Measurements from ENCODE around the gene LHFPL3. TPM values are rescaled to one million over a fixed set of nuclear protein-coding genes. Genes with fewer than 3 reads are reported as not detected.
A peak's percentile ranks its signal among the peaks of the same experiment; 100 is the strongest.

LHFPL3 gene
- total and polyA plus RNA-seq, 9 of the 15 experiments (the other 6 are each of a cell fraction or from before 2014, with no cell fraction given), result 0.21 to 0.52 TPM; not detected in 7

DNA sequence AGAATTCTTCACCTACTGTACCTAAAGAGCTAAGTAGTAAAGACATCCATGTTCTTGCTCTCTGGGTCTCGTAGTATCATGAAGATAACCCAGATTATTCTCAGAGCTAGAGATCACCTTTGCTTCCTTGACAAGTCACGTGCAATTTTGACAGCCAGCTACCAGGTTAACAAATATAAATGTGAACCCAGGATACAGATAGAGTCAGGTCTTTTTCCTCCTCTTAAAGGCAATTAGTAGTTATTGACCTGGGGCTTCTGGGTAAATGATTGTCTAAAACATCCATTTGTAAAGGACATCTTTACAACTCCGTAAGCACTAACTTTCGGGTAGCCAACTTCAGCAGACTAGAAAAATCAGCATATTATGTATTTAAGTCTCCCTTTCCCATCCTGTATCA is 28.8 kb downstream of the LHFPL3 start:
- H3K27me3 ChIP-seq (ENCODE audit: control insufficient read depth in 2 of 2, insufficient read depth in 2 of 2, low read length in 2 of 2), result peaks cover 3 to 5% of the 10 kb centered on the region in 2 experiments; a peak in 1 of 5 replicates
- no peak for DNase-seq (ENCODE audit: extremely low read depth in 1 of 4, low spot score in 3 of 4)
- no peak for FAIRE-seq
- H2AFZ ChIP-seq (ENCODE audit: low read depth, low read length), result no peak overlapping the region
- H3K36me3 ChIP-seq (ENCODE audit: control insufficient read depth, insufficient read depth, low read length), result no peaks in the 10 kb centered on the region
- H4K20me1 ChIP-seq (replicated peaks; ENCODE audit: control insufficient read depth, insufficient read depth, low read length), result no peaks in the 10 kb centered on the region
- 0% methylated on average over 4 of the region's 4 CpGs for WGBS (ENCODE audit: insufficient coverage, low coverage, missing lambda C conversion rate)
- ATAC-seq, result no peak
- H3K4me1 ChIP-seq (replicated peaks in 1 of 2; ENCODE audit: control insufficient read depth in 2 of 2, insufficient read depth in 2 of 2, low read length in 2 of 2), result no peaks in the 10 kb centered on the region
- no peaks in the 10 kb centered on the region for H3K9me3 ChIP-seq (replicated peaks; ENCODE audit: control insufficient read depth, insufficient read depth, low read depth, low read length)
- ChIA-PET CTCF (ENCODE audit: low intra/inter-chr PET ratio) (no interaction called here), POLR2A (no interaction called here)
- H3K4me3 ChIP-seq, result no peak overlapping the region
- no peak for TF ChIP-seq CBFA2T3 (IDR thresholded peaks at IDR 0.05)
- TF ChIP-seq, protein P1, sequence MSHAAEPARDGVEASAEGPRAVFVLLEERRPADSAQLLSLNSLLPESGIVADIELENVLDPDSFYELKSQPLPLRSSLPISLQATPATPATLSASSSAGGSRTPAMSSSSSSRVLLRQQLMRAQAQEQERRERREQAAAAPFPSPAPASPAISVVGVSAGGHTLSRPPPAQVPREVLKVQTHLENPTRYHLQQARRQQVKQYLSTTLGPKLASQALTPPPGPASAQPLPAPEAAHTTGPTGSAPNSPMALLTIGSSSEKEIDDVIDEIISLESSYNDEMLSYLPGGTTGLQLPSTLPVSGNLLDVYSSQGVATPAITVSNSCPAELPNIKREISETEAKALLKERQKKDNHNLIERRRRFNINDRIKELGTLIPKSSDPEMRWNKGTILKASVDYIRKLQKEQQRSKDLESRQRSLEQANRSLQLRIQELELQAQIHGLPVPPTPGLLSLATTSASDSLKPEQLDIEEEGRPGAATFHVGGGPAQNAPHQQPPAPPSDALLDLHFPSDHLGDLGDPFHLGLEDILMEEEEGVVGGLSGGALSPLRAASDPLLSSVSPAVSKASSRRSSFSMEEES (CRISPR knock-in tag; IDR thresholded peaks at IDR 0.05), result peak; percentile 45
- no peak for TF ChIP-seq SOX6 (IDR thresholded peaks at IDR 0.05)
- no peak for TF ChIP-seq ZNF347 (CRISPR knock-in tag; IDR thresholded peaks at IDR 0.05; ENCODE audit: low read depth)
- TF ChIP-seq ZNF324 (CRISPR knock-in tag; IDR thresholded peaks at IDR 0.05), result no peak
- intact Hi-C loops (cut with micrococcal nuclease) (no loop called here), in situ Hi-C loops (cut with MboI) (no loop called here)
- BruUV-seq (replicated peaks), result no TSS peak
- H3K9ac ChIP-seq (ENCODE audit: insufficient read depth in 1 of 2, low read depth in 2 of 2, low read length in 2 of 2), result no peak overlapping the region
- H3K79me2 ChIP-seq (ENCODE audit: control insufficient read depth, insufficient read depth, low read length), result no peaks in the 10 kb centered on the region
- H3K9me1 ChIP-seq (ENCODE audit: control insufficient read depth, insufficient read depth, low read length), result no peaks in the 10 kb centered on the region
- H3K27ac ChIP-seq (ENCODE audit: extremely low read depth, low read depth, low read length), result no peak overlapping the region
- no peak overlapping the region for H3K4me2 ChIP-seq (ENCODE audit: insufficient read depth, low read length)

Measured in K562 (cell line).